H9 (cell line): Measurements from ENCODE around the gene IFITM1. TPM values are rescaled to one million over a fixed set of nuclear protein-coding genes. Genes with fewer than 3 reads are reported as not detected.

Source experiments
- DNase-seq: peaks from one replicate; pipeline ENCODE4 v3.0.0-alpha.2; 2017
- H2AFZ ChIP-seq: one replicate; pipeline ENCODE4 v1.6.1; 2013; ENCODE audit warnings: mild to moderate bottlenecking, low read length, control low read depth, moderate library complexity
- H2AK5ac ChIP-seq: 2 replicates; pipeline ENCODE4 v1.6.1; 2013; ENCODE audit warnings: low read length, control low read depth, mixed read lengths; ENCODE audit not compliant: insufficient read length
- H2BK120ac ChIP-seq: one replicate; pipeline ENCODE4 v1.6.1; 2013; ENCODE audit warnings: low read depth, mild to moderate bottlenecking, low read length, control low read depth, inconsistent platforms; ENCODE audit not compliant: poor library complexity, severe bottlenecking
- H2BK12ac ChIP-seq: 2 replicates; pipeline ENCODE4 v1.6.1; 2013; ENCODE audit warnings: low read length, control low read depth, mixed read lengths, low read depth; ENCODE audit not compliant: insufficient read length
- H2BK15ac ChIP-seq: 2 replicates; pipeline ENCODE4 v1.6.1; 2013; ENCODE audit warnings: low read depth, low read length, control low read depth
- H2BK20ac ChIP-seq: one replicate; pipeline ENCODE4 v1.6.1; 2013; ENCODE audit warnings: low read depth, mild to moderate bottlenecking, low read length, control low read depth, inconsistent platforms; ENCODE audit not compliant: poor library complexity, severe bottlenecking
- H2BK5ac ChIP-seq: 2 replicates; pipeline ENCODE4 v1.6.1; 2013; ENCODE audit warnings: low read length, control low read depth, mixed read lengths; ENCODE audit not compliant: insufficient read length
- H3K14ac ChIP-seq: 2 replicates; pipeline ENCODE4 v1.6.1; 2013; ENCODE audit warnings: low read length, control low read depth; ENCODE audit not compliant: insufficient read depth
- H3K18ac ChIP-seq: 2 replicates; pipeline ENCODE4 v1.6.1; 2013; ENCODE audit warnings: low read depth, mild to moderate bottlenecking, mixed read lengths, low read length, control low read depth; ENCODE audit not compliant: insufficient read length
- H3K23ac ChIP-seq: 2 replicates; pipeline ENCODE4 v1.6.1; 2013; ENCODE audit warnings: low read length, control low read depth, mixed read lengths, low read depth; ENCODE audit not compliant: insufficient read length
- H3K23me2 ChIP-seq: 2 replicates; pipeline ENCODE4 v1.6.1; 2013; ENCODE audit warnings: low read depth, mild to moderate bottlenecking, mixed read lengths, low read length, control low read depth; ENCODE audit not compliant: insufficient read length, poor library complexity, severe bottlenecking
- H3K27ac ChIP-seq: 2 replicates; pipeline ENCODE4 v1.5.1; 2013; ENCODE audit warnings: low read length, control low read depth, mixed read lengths, low read depth; ENCODE audit not compliant: insufficient read length
- H3K27me3 ChIP-seq: 2 replicates; pipeline ENCODE4 v1.6.1; 2013; ENCODE audit warnings: low read length, control low read depth, inconsistent platforms; ENCODE audit not compliant: insufficient read depth
- H3K4ac ChIP-seq: 2 replicates; pipeline ENCODE4 v1.6.1; 2013; ENCODE audit warnings: low read depth, mild to moderate bottlenecking, control low read depth, inconsistent platforms, low read length, moderate library complexity
- H3K4me1 ChIP-seq: 2 replicates; pipeline ENCODE4 v1.6.1; 2013; ENCODE audit warnings: low read length, control low read depth, inconsistent platforms; ENCODE audit not compliant: insufficient read depth
- H3K4me2 ChIP-seq: 2 replicates; pipeline ENCODE4 v1.6.1; 2013; ENCODE audit warnings: low read length, control low read depth, mixed read lengths; ENCODE audit not compliant: insufficient read length, insufficient read depth
- H3K56ac ChIP-seq: 2 replicates; pipeline ENCODE4 v1.6.1; 2013; ENCODE audit warnings: low read depth, mild to moderate bottlenecking, mixed read lengths, low read length, control low read depth; ENCODE audit not compliant: insufficient read length
- H3K79me1 ChIP-seq: 2 replicates; pipeline ENCODE4 v1.6.1; 2013; ENCODE audit warnings: low read depth, mild to moderate bottlenecking, moderate library complexity, low read length, control low read depth, inconsistent platforms; ENCODE audit not compliant: insufficient read depth, poor library complexity, severe bottlenecking
- H3K79me2 ChIP-seq: 2 replicates; pipeline ENCODE4 v1.6.1; 2013; ENCODE audit warnings: low read length, control low read depth, inconsistent platforms; ENCODE audit not compliant: insufficient read depth
- H3K9ac ChIP-seq: 2 replicates; pipeline ENCODE4 v1.6.1; 2013; ENCODE audit warnings: low read length, control low read depth, mixed read lengths; ENCODE audit not compliant: insufficient read length; ENCODE audit errors: extremely low read depth
- H3K9me3 ChIP-seq: one replicate; pipeline ENCODE4 v1.6.1; 2013; ENCODE audit warnings: low read depth, low read length, inconsistent platforms; ENCODE audit not compliant: control insufficient read depth
- H3T11ph ChIP-seq: one replicate; pipeline ENCODE4 v1.6.1; 2013; ENCODE audit warnings: mild to moderate bottlenecking, low read length, control low read depth, inconsistent platforms
- H4K20me1 ChIP-seq: one replicate; pipeline ENCODE4 v1.6.1; 2013; ENCODE audit not compliant: control insufficient read depth, insufficient read length, insufficient read depth
- H4K5ac ChIP-seq: 2 replicates; pipeline ENCODE4 v1.6.1; 2013; ENCODE audit warnings: low read depth, mild to moderate bottlenecking, mixed read lengths, low read length, control low read depth; ENCODE audit not compliant: insufficient read length
- H4K8ac ChIP-seq: replicated peaks from 2 replicates; pipeline ENCODE4 v1.6.1; 2013; ENCODE audit warnings: low read length, control low read depth, mixed read lengths, low read depth; ENCODE audit not compliant: insufficient read length
- H4K91ac ChIP-seq: 2 replicates; pipeline ENCODE4 v1.6.1; 2013; ENCODE audit warnings: low read depth, mild to moderate bottlenecking, moderate library complexity, mixed read lengths, low read length, control low read depth; ENCODE audit not compliant: insufficient read length
- H3K27ac Mint-ChIP-seq, 3 experiments: 2 replicates in 2 of 3; 3 replicates in 1 of 3; pipeline ENCODE4 v1.8.0; 2020 to 2021; ENCODE audit warnings: mixed read lengths in 3 of 3, mild to moderate bottlenecking in 1 of 3, moderate library complexity in 1 of 3
- H3K27me3 Mint-ChIP-seq: 2 replicates; pipeline ENCODE4 v1.8.0; 2021; ENCODE audit warnings: low read depth, mild to moderate bottlenecking, moderate library complexity, mixed read lengths
- H3K36me3 Mint-ChIP-seq, 3 experiments: 2 replicates in 2 of 3; 3 replicates in 1 of 3; pipeline ENCODE4 v1.8.0; 2020 to 2021; ENCODE audit warnings: low read depth in 3 of 3, mixed read lengths in 3 of 3; ENCODE audit not compliant: insufficient read depth in 1 of 3
- H3K4me1 Mint-ChIP-seq, 2 experiments: 2 replicates each; pipeline ENCODE4 v1.8.0; 2020; ENCODE audit warnings: mixed read lengths in 2 of 2
- H3K4me3 Mint-ChIP-seq, 2 experiments: 2 replicates in 1 of 2; 3 replicates in 1 of 2; pipeline ENCODE4 v1.8.0; 2020 to 2021; ENCODE audit warnings: mild to moderate bottlenecking in 2 of 2, mixed read lengths in 2 of 2, moderate library complexity in 1 of 2
- H3K9me3 Mint-ChIP-seq, 2 experiments: 2 replicates in 1 of 2; 3 replicates in 1 of 2; pipeline ENCODE4 v1.8.0; 2020; ENCODE audit warnings: mild to moderate bottlenecking in 2 of 2, mixed read lengths in 2 of 2, moderate library complexity in 1 of 2
- WGBS: extraction: QIAGEN DNeasy Blood & Tissue Kit; methylation state at CpG from one replicate; pipeline ENCODE4 v1.1.7; 2013; ENCODE audit warnings: missing lambda C conversion rate, low lambda C conversion rate, mixed read lengths; ENCODE audit not compliant: insufficient read length; ENCODE audit errors: extremely low coverage; 5-methylcytosine and 5-hydroxymethylcytosine counted together
- total RNA-seq: library from RNA; stranded (reverse); gene quantifications from 2 replicates; pipeline ENCODE4 v1.2.1, GENCODE V29; 2021
- TF ChIP-seq, protein P1 (sequence below): fragments of 200-600 bp; sonication (generic); conservative IDR thresholded peaks from 3 replicates; pipeline ENCODE4 v1.8.0; 2021; ENCODE audit warnings: antibody characterized with exemption, mild to moderate bottlenecking

The IFITM1 gene
- total RNA-seq, 1 experiment from 2014 or later, result 500 TPM

DNA sequence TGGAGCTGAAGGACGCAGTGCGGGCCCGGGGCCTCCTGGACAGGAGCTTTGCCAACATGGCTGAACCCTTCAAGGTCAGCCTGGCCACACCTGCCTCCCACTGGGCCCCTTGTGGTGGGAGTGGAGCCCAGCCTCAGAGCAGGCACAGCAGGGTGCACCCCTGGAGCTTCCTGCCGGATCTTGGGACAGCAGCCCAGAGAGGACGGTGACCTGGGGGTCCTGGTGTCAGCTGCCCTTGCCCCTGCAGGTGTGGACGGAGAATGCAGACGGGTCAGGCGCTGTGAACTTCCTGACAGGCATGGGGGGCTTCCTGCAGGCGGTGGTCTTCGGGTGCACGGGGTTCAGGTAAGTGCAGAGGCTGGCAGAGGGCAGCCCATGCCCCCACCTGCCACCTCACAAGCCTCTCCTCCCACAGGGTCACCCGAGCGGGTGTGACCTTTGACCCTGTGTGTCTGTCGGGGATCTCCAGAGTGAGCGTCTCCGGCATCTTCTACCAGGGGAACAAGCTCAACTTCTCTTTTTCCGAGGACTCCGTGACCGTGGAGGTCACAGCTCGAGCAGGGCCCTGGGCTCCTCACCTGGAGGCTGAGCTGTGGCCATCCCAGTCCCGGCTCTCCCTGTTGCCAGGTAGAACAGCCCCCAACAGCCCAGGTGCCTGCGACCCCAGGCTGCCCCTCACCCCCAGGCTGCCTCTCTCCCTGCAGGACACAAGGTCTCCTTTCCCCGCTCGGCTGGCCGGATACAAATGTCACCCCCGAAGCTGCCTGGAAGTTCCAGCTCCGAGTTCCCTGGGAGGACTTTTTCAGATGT, 19.8 kb upstream of the IFITM1 start:
- Histone ChIP-seq H3K9ac (no peak overlapping the region), H3K23me2 (peaks cover 5% of the 10 kb centered on the region), H2BK12ac (no peak overlapping the region), H4K20me1 (no peaks in the 10 kb centered on the region), H3K27me3 (no peaks in the 10 kb centered on the region), H2AK5ac (no peak overlapping the region), H3K27ac (no peak overlapping the region), H3K18ac (no peak overlapping the region), H2AFZ (no peak overlapping the region), H3K23ac (no peak overlapping the region), H4K8ac (no peak overlapping the region), H3K56ac (no peak overlapping the region), H4K5ac (no peak overlapping the region), H3K4me1 (no peaks in the 10 kb centered on the region), H3K14ac (no peak overlapping the region), H3K4me2 (no peak overlapping the region), H3T11ph (no peak overlapping the region), H2BK120ac (no peak overlapping the region), H3K79me1 (no peaks in the 10 kb centered on the region), H3K4ac (no peak overlapping the region), H3K9me3 (no peaks in the 10 kb centered on the region), H2BK5ac (no peak overlapping the region), H3K79me2 (no peaks in the 10 kb centered on the region), H2BK15ac (no peak overlapping the region), H4K91ac (no peak overlapping the region), H2BK20ac (no peak overlapping the region)
- TF ChIP-seq, protein P1, sequence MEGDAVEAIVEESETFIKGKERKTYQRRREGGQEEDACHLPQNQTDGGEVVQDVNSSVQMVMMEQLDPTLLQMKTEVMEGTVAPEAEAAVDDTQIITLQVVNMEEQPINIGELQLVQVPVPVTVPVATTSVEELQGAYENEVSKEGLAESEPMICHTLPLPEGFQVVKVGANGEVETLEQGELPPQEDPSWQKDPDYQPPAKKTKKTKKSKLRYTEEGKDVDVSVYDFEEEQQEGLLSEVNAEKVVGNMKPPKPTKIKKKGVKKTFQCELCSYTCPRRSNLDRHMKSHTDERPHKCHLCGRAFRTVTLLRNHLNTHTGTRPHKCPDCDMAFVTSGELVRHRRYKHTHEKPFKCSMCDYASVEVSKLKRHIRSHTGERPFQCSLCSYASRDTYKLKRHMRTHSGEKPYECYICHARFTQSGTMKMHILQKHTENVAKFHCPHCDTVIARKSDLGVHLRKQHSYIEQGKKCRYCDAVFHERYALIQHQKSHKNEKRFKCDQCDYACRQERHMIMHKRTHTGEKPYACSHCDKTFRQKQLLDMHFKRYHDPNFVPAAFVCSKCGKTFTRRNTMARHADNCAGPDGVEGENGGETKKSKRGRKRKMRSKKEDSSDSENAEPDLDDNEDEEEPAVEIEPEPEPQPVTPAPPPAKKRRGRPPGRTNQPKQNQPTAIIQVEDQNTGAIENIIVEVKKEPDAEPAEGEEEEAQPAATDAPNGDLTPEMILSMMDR, result no peak
- no peak for DNase-seq
- Mint-ChIP-seq H3K27ac (no peak overlapping the region), H3K36me3 (peaks cover 19 to 40% (median 23%) of the 10 kb centered on the region in 3 experiments), H3K27me3 (no peaks in the 10 kb centered on the region), H3K4me3 (no peak overlapping the region), H3K4me1 (peaks cover 21 to 30% of the 10 kb centered on the region in 2 experiments), H3K9me3 (no peaks in the 10 kb centered on the region)
- no CpG with 5 or more reads among the region's 27 CpGs for WGBS
